VCaP (cell line): ENCODE data around the gene DPAGT1.

ENCODE experiments used
- H3K27ac ChIP-seq: fragments of 450-650 bp; 2 replicates; pipeline ENCODE4 v1.5.1; 2017
- CTCF ChIP-seq: fragments of 450-650 bp; conservative IDR thresholded peaks from 2 replicates; pipeline ENCODE4 v1.5.1; 2017; ENCODE audit warnings: mild to moderate bottlenecking, moderate library complexity

Gene DPAGT1

GRCh38 chr11:119108857-119109221 lies 7.2 kb upstream of the DPAGT1 start:
- TF ChIP-seq CTCF = no peak
- peak overlapping the region; percentile 88 for H3K27ac ChIP-seq

- TF ChIP-seq CTCF = no peak
- H3K27ac ChIP-seq = peak overlapping the region; percentile 88
Observed at GRCh38 chr11:119108146-119108856, 6.6 kb upstream of the DPAGT1 start.

GRCh38 chr11:119107538-119108145 lies 6.0 kb upstream of the DPAGT1 start:
- peak overlapping the region; percentile 88 for H3K27ac ChIP-seq
- no peak for TF ChIP-seq CTCF

GRCh38 chr11:119106564-119107537 lies 5.2 kb upstream of the DPAGT1 start, which contains the start of gene C2CD2L:
Gene C2CD2L (plus strand): TSS chr11:119107344. CDS start chr11:119107742, 398 bp downstream.
- peak within 1 kb of the TSS; percentile 88 for H3K27ac ChIP-seq
- no peak for TF ChIP-seq CTCF

GRCh38 chr11:119103793-119104192 lies 2.1 kb upstream of the DPAGT1 start:
- peak overlapping the region; percentile 99 for H3K27ac ChIP-seq
- TF ChIP-seq CTCF = no peak

GRCh38 chr11:119103161-119103664 lies 1.6 kb upstream of the DPAGT1 start:
- peak overlapping the region; percentile 99 for H3K27ac ChIP-seq

- peak overlapping the region; percentile 99 for H3K27ac ChIP-seq
- TF ChIP-seq CTCF = no peak; the same call in 1 of the 2 replicates
Observed at GRCh38 chr11:119100994-119101758, 477 bp downstream of the DPAGT1 start.
